NCI-H2196 (cell line): ENCODE results near the gene KRT80.

Experiments used
- DNase-seq: peaks from one replicate; lab custom pipeline; 2025; ENCODE audit not compliant: unreplicated experiment; lab: John Stamatoyannopoulos, UW

KRT80 gene

GRCh38 chr12:52141875-52142274 lies 49.9 kb downstream of the KRT80 start:
- DNase-seq, result no peak

DNA sequence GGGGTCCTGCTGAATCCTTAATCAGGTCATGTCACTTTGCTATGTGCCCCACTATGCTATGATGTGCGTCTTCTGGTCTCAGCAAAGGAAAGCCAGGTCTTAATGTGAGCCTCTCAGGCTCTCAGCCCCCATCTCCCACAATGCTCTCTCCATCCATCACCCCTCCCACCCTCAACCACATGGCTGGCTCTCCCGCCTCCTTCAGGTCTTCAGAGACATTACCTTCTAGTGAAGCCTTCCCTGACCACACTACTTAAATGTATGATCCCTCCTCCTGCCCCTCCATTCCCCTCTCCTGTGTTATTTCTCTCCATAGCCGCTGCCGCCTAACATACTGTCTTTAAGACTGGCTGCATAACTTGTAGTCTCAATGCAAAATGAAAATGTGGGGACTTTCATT lies 50.5 kb downstream of the KRT80 start:
- no peak for DNase-seq

DNA sequence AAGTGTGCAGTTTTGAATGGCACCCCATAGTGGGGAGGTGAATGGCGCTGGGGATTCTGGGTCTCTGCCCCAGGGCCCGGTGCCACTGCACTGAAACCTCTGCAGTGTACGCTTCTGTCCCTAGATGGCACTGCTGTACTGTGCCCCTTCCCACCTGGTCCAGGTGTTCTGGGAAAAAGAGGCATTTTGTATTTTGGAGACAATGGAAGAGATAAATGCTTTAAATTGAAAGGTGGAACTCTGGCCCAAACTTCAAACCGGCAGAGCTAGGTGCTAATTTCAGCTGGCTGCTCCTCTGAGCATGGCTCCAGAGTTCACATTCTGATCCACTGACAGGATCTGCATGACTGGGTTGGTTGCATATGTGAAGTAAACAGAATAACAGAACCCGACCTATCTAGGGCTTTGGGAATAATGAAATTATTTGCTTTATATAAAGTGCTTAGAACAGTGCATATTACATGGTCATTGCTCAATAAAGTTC lies 52.2 kb downstream of the KRT80 start:
- DNase-seq, result peak; percentile 69

GRCh38 chr12:52139147-52139546 lies 52.7 kb downstream of the KRT80 start:
- DNase-seq, result no peak

DNA sequence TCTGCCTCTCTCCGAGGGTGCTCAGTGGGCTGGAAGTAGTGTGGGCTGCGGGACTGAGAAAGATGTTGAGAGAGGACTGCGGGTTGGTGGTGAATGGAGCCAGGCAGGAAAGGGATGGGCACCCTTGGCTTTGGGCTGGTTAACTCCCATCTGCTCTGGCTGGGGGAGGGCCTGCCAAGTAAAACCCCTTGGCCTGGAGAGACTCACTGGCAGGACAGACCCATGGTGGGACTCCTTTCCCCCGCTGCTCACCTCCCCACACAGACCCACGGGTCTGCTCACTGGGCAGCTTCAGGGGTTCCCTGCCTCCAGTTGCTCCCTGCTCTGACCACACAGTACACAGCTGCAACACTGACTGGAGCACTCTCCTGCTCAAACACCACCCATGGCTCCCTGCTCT lies 54.1 kb downstream of the KRT80 start:
- DNase-seq, result no peak

GRCh38 chr12:52132754-52133161 lies 59.1 kb downstream of the KRT80 start:
- DNase-seq, result peak; percentile 11

- DNase-seq, result peak; percentile 66
Observed at GRCh38 chr12:52130711-52131110, 61.1 kb downstream of the KRT80 start.

DNA sequence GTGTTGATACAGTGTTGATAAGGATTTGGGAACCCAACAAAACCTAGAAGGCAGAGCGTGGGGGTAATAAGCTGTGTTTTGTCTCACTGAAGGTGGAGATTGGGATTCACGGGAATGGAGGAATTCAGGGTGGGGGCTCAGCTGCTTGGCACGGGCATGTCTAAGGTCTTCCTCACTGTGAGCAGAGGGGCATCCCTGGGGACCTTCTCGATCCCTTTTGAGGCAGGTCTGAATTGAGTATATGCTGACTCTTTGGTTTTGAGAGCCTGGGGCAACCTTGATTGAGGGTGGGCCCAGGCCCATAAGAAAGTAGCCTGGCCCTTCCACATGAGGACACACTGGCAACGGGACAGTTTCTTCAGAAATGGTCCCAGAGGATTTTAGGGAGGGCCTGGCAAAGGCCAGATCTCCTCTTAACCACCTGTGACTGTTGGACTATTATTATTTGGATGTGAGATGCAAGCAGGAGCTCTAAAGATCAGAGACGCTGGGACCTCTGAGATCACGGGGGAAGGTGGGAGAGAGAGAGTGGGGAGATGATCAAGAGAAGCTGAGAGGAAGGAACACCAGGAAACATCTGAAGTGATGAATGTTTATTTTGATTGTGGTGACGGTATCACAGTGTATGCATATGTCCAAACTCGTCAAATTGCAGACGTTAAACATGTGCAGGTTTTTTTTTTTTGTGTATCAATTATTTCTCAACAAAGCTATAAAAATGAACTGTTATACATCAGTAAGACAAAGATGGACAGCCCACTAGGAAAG lies 63.9 kb downstream of the KRT80 start:
- no peak for DNase-seq

- no peak for DNase-seq
Observed at GRCh38 chr12:52126605-52127578, 64.9 kb downstream of the KRT80 start.

DNA sequence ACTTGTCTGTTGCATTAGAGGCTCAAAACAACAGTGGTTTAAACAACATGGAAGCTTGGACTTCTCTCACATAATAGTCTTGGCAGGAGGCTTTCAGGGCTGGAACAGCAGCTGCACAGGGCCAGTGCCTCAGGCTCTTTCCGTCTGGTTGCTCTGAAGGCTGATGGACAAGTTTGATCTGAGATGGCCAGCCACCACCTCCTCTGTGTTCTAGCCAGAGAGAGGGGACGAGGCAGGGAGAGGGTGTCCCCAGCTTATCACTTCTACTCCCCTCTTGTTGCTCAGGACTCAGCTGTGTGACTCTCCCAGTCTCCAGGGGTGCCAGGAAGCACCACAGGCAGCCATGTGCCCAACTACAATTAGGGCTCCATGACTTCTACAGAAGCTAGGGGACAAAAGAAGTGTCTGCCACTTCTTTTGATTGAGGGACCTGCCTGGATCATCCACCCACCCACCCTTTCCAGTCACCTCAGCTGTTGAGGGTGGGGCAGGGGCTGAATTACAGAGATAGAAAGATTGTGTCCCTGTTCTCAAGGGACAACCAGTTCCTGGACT lies 65.7 kb downstream of the KRT80 start:
- DNase-seq, result no peak

DNA sequence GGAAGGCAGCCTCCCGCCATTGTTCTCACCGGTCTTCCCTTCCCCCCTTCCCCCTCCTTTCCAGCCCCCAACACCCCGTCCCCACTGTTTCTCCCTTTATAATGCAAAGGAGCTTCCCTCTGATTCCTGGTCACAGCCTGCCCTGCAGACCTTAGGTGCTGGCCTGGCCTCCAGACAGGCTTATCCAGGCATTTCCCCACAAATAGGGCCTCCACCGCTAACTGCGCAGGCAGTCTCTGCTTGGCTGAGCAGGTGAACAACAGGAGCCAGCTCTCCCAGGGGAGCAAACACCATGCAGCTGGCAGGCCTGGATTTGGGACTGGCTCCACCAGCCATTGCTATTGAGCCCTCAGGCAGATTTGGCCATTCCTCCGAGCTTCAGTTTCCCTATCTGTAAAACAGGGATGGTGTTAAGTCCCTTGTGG lies 66.3 kb downstream of the KRT80 start:
- no peak for DNase-seq

GRCh38 chr12:52123487-52124186 lies 68.2 kb downstream of the KRT80 start:
- DNase-seq, result no peak

- DNase-seq, result no peak
Observed at GRCh38 chr12:52122904-52123303, 68.9 kb downstream of the KRT80 start.

DNA sequence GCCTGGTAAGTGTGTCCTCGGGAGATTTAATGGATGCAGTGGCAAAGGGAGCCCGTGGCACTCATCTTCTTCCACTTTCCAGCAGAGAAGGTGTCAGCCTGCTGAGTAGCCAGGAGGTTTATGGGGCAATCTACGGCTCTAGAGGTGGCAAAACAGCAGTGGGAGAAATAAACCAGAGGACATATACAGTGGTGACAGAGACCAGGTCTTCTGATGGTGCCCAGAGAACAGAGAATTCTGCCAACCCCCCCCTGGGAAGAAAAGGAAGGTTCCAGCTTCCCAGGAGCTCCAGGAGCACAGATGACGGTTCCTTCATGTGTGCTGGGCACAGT lies 69.3 kb downstream of the KRT80 start:
- no peak for DNase-seq

GRCh38 chr12:52121824-52122539 lies 69.8 kb downstream of the KRT80 start:
- DNase-seq, result peak; percentile 77

GRCh38 chr12:52120951-52121823 lies 70.6 kb downstream of the KRT80 start:
- no peak for DNase-seq

- peak; percentile 88 for DNase-seq
Observed at GRCh38 chr12:52119398-52120254, 72.2 kb downstream of the KRT80 start.
